Urothelium cell line (cell line): Measurements from ENCODE around the gene SIK3.

Experiments
- DNase-seq: peaks from one replicate; pipeline ENCODE4 v3.0.0; 2011; ENCODE audit warnings: low spot score, mixed read lengths
- FAIRE-seq: peaks from 2 replicates; lab custom pipeline; 2011; peaks lifted over from hg19 to GRCh38; lab: Jason Lieb, UNC

The SIK3 gene

GRCh38 chr11:116976941-116977570 is 121.2 kb downstream of the SIK3 start:
- DNase-seq (no peak), FAIRE-seq (no peak)

DNA sequence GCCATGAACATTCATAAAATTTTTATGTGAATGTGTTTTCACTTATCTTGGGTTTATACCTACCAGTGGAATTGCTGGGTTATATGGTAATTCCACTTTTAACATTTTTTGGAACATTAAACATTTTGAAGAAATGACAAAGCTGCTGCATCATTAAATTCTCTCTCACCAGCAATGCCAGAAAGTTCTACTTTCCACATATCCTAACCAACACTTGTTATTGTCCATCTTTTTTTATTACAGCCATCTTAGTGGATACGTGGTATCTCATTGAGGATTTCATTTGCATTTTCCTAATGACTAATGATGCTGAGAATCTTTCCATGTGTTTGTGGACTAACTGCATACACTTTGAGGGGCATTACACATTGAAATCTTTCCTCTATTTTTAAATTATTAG is 122.6 kb downstream of the SIK3 start:
- FAIRE-seq (no peak), DNase-seq (no peak)

GRCh38 chr11:116973270-116973669 is 125.0 kb downstream of the SIK3 start:
- no peak for DNase-seq
- no peak for FAIRE-seq

DNA sequence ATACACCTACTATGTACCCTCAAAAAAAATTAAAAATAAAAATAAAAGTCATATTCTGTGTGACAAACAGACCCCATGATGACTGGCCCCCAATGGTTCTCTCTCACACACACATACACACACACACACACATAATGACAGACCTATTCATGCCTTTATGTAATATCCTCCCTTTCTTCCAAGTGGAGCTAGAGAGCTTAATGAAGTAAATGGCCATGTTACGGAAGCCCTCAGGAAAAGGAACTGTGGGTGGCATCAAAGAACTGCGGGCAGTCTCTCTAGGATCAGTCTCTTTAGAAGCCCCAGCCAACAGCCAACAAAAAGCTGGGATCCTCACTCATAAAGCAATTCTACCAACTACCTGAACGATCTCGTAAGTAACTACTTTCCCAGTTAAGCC is 125.5 kb downstream of the SIK3 start:
- DNase-seq, result no peak
- FAIRE-seq, result no peak

DNA sequence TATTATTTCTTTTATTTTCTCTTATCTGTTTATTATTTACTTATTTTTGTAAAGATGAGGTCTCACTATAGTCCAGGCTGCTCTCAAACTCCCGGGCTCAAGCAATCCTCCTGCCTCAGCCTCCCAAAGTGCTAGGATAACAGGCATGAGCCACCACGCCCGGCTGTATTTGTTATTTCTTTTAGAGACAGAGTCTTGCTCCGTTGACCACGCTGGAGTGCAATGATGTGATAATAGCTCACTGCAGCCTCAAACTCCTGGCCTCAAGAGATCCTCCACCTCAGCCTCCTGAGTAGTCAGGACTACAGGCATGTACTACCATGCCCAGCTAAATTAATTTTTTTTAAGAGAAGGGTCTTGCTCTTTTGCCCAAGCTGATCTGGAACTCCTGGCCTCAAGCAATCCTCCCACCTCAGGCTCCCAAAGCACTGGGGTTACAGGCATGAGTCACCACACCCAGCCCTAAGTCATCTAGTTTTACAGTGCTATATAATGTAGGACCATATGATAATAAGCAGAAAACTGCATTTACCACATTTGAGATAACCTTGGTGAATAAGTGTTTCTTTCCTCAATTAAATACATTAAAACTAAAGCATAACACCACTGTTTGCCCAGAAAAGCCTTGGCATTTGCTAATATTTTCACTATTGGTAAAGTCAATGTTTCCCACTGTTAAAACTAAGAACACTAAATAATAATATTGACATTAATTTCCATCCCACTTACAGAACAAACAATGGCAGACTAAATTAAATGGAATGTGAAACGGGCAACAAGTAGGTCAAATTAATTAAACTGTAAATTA is 127.5 kb downstream of the SIK3 start:
- DNase-seq, result no peak
- no peak for FAIRE-seq

DNA sequence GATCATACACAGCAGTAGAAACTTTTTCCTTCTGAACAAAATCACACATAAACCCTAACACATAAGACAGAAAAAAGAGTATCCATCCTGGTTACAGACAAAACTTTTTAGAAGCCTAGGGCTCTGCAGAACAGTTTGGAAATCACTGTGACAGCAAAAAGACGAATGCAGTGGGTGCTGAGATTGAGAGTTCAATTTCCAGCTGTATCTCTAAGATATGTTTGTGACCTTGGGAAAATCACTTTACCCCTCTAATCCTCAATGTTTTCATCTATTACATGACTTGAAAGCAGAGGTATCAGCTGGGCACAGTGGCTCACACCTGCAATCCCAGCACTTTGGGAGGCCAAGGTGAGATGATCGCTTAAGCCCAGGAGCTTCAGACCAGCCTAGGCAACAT is 128.5 kb downstream of the SIK3 start:
- FAIRE-seq (no peak), DNase-seq (no peak)

DNA sequence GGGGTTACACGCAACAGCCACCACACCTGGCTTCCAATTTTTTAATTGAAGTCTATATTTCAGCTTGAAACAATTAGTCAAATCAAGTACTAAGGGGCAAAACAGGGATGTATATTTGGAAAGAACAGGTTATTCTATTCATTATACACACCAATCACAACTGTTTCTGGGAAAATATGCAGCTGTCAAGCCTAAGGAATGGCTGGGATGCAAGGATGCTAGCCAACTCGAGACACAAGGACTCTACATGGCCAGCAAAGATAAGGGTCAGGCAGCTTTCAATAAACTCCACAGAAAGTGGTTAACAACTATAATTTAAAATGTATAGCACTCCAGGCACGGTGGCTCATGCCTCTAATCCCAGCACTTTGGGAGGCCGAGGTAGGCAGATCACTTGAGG is 134.0 kb downstream of the SIK3 start:
- DNase-seq, result no peak
- FAIRE-seq, result no peak

GRCh38 chr11:116963813-116964212 is 134.4 kb downstream of the SIK3 start:
- no peak for DNase-seq
- FAIRE-seq, result no peak

DNA sequence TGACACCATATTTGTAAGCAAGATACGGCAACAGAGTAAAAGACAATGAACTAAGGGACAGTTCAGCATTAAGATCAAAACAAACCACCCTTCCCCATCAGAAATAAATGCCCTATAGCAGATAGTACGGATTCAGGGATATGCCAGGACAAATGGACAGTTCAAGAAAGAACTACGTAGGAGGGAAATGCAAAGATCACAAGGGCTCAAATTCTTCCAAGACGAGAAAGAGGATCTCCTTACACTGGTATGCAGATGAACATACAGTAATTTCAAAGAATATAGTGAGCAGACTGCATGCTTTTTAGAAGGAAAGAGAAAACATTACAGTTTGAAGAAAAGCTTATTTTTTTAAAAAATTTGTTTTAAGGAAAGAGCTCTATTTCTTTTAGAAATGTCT is 136.1 kb downstream of the SIK3 start:
- no peak for DNase-seq
- no peak for FAIRE-seq

- DNase-seq (peak; percentile 66), FAIRE-seq (no peak)
These were observed 137.3 kb downstream of the SIK3 start for GRCh38 chr11:116960930-116961329.

DNA sequence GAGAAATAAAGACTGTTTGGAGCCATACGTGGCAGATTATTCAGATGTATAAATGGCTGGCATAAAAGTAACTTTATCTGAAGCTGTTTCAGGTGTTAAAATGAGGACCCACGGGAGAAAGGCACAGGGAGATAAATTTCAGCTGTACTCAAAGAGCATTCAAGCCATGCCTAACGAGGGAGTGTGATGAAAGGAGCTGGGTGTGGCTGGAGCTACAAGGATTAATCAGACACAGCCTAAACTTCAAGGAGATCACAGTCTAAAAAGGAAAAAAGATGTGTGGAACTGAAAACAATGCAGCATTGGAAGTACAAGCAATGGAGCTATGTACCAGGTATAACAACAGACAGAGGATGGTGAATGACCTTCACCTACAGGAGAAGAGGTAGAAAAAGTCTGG is 140.0 kb downstream of the SIK3 start:
- FAIRE-seq (no peak), DNase-seq (no peak)

DNA sequence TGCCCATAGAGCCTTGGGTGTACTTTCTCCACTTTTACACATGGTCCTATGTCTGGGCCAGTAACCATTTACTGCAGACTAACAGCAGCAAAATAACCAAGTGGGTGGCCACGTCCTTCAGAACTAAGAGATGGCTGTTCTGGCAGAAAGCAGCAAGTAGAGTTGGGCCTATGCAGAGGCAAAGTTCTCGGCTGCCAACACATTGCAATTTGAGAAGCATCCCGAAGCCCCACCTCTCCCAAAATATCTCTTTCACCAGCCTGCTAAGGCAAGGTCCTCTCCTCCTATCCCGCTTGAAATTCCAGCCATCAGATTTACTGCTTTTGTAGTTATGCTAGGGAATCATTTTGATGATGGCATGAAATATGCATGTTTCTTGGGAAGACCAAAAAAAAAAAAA is 142.3 kb downstream of the SIK3 start:
- FAIRE-seq (no peak), DNase-seq (no peak)

DNA sequence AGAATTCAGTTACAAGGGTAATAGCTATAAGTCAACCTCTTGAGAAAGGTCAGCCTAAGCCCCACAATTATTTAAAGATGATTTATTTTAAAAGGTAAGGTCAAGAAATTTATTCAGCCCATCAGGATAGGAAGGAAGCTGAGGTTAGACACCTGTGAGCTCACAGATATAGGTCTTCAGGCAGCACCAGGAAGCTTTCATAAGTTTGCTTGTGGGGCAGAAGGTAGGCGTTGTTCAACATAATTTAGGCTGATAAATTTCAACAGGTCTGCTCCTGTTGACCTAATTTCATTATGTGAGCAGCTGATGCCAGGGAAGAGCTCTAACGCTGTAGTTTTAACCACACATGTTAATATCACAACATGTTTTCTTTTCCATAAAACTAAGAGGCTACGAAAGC is 142.7 kb downstream of the SIK3 start:
- DNase-seq (no peak), FAIRE-seq (no peak)

- DNase-seq (no peak), FAIRE-seq (no peak)
These were observed 144.5 kb downstream of the SIK3 start for GRCh38 chr11:116953530-116954285.

DNA sequence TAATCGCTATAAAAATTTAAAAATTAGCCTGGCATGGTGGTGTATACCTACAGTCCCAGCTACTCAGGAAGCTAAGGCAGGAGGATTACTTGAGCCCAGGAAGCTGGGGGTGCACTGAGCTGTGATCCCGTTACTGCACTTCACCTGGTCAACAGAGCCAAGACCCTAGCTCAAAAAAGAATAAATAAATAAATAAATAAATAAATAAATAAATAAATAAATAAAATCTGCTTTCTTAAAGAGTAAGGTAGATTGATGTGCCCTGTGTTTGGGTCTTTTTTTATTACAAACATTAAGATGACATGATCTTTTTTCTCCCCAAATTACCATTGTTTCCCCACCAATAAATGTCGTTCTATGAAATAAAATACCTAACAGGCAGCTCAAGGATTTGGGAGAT is 146.5 kb downstream of the SIK3 start:
- FAIRE-seq, result no peak
- DNase-seq, result no peak

GRCh38 chr11:116950210-116950609 is 148.0 kb downstream of the SIK3 start:
- no peak for FAIRE-seq
- no peak for DNase-seq

DNA sequence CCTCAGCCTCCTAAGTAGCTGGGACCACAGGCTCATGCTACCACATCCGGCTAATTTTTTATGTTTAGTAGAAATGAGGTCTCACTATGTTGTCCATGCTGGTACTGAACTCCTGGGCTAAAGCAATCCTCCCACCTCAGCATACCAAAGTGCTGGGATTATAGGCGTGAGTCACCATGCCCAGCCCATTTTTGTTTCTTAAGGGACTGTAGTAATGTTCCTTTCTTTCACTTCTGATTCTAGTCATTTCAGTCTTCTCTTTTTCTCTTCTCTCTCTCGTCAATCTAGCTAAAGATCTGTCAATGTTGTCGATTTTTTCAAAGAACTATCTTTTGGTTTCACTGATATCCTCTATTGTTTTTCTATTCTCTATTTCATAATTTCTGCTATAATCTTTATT is 149.8 kb downstream of the SIK3 start:
- peak; percentile 9 for DNase-seq
- no peak for FAIRE-seq

DNA sequence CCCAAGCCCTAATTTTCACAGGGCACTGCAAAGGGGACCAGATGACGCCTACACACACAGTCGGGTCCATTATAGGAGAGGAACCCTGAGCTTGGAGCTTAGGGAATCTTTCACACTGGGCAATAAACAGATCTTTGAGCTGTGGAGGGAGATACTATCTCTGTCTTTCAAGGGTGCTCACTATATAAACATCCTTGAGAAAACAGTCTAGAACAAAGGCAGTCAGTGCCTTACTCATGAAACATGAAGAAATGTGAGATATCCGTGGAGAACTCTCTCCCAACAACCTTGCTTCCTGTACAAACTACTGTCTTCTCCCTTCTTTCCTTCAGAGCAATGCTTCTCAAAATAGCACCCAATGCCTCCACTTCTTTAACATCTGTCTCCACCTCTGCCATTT is 151.8 kb downstream of the SIK3 start:
- no peak for DNase-seq
- no peak for FAIRE-seq

DNA sequence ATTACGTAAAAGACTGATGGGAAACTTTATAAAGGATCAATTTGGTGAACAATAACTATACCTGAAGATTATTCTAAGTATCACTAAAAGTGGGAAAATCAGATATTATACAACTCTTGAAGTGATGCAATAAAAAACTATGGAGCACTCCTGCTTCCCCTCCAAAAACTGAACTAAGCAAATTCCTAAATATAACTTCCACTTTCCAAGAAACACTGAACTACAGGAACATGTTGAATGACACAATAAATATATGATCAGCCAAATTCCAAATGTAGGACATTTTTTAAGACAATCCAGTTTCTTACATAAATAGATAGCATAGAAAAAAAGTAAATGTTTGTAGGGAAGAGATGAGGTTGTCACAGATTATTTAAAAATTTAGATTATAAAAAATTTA is 158.7 kb downstream of the SIK3 start:
- DNase-seq, result no peak
- FAIRE-seq, result no peak

DNA sequence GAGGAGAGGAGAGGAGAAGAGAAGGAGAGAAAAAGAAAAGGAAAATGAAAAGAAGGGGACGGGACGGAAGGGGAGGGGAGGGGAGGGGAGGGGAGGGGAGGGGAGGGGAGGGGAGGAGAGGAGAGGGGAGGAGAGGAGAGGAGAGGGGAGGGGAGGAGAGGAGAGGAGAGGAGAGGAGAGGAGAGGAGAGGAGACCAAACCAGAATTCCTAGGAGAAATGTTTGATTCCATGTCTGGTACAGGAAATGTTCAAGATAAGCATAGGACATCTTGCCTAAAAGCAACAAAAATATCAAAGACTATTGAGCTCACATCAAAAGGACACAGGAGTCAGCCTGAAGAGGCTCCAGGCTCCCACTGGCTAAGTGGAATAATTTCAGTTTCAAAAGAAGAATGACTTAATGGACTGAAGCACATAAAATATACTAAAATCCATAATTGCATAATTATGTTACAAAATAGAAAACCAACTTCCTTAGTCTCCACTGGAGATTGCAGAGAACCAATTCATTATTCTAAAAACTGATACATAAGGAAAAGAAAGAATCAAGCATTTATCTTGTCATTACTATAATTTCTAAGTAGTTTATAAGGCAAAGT is 159.7 kb downstream of the SIK3 start:
- FAIRE-seq (no peak), DNase-seq (no peak)

GRCh38 chr11:116936754-116937446 is 161.3 kb downstream of the SIK3 start:
- no peak for FAIRE-seq
- DNase-seq, result no peak
